Nucleus accumbens (tissue), 56 donors: Measurements from ENCODE around the gene ARID1B.

Experiments
- DNase-seq, 56 donors: peaks; one replicate each; lab custom pipeline; 2025; lab: John Stamatoyannopoulos, UW

Gene ARID1B

DNA sequence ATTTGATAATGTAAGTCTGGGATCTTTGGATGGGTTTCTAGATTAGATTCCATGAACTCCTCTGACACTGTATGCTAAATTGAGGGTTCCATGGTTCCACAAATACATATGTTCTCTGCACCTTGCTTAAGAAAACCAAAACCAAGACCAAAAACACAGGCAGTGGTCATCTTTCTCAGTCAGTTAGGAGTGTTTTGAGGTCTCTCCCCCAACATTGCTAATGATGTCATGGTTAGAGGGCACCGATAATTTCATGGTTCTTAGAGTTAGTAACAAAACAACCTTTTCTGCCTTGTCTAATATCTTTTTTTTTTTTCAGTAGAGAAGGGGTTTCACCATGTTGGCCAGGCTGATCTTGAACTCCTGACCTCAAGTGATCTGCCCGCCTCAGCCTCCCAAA lies 44.5 kb downstream of the ARID1B start:
- DNase-seq = no peak

DNA sequence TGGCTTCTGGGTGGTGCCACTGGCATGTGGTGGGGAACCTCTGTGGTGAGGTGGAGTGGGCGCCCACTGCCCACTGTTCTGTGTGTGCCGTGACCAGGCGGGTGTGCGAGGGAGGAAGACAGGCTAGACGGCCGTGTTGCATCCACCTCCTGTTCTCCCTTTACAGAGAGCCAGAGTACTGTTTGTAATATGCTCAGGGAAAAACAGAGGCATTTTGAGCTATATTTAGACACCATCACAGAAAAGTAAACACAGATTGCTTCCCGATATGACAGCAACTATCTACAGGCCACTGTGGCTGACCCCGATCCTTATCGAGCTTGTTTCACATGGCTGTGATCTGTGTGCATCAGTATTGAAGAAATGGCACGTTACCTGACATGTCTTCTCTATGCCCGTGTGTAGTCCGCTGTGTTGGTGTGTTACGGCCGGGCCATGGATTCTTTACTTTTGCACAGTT lies 45.6 kb downstream of the ARID1B start:
- DNase-seq = no peak

DNA sequence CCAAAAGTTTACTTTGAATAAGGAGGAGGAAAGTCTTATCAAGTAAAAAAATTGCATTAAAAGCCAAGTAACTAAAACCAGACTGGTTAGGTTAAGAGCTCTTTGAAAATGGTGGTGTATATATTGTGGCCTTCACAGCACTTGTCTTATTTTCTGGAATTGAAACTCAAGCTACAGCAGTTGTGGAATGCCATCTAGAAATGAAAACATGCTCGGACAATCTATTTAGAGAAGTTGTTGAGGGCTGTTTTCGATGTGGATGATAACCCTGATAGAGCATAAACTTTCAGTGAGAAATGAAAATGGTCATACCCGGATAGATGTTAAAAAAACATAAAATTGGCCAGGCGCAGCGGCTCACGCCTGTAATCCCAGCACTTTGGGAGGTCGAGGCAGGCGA lies 47.0 kb downstream of the ARID1B start:
- no peak for DNase-seq

DNA sequence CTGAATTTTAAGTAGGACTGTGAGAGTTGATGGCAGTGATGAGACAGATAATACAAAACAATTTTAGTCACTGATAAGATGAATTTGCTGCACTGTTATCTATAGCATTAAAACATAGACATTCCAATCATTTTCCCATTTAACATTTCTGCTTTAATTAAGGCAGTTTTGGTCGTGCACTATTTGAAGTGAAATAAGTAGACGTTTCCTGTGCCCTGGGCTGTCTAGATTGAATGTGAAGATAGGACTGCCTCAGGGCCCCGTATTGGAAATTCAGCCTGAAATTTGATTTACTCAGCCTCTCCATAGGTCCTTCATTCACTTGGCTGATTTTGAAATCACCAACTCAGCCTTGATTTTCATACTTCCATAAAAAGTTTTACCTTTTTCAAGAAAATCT lies 48.3 kb downstream of the ARID1B start:
- no peak for DNase-seq

DNA sequence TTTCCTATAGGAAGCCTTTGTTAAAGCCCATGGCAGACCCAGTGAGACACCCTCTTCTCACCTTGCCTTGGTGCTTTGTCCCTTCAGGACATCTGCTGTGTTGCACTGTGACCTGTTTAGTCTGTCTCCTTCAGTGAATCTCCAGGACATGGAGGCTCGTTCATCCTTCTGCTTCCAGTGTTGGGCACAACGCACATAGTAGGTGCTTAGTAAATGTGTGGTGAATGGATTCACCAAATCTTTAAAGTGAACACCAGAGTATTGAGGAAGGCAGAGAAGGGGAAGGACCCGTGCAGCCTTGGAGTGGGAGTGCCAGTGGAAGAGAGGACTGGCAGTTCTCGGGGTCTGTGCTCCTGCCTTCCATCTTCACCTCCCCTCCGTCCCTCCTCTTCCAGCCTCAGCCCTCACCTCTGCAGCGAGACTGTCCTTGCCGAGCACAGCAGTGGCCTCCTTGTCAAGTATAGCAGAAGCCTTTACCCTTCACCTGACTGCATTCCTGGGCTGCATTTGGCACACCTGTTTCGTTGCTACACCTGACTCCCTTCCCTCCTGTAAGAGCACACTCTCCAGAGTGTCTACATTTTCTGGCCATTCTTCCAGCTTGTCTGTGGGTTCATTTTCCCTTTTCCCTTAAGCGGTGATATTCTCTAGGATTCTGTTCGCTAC lies 49.2 kb downstream of the ARID1B start:
- DNase-seq = no peak

DNA sequence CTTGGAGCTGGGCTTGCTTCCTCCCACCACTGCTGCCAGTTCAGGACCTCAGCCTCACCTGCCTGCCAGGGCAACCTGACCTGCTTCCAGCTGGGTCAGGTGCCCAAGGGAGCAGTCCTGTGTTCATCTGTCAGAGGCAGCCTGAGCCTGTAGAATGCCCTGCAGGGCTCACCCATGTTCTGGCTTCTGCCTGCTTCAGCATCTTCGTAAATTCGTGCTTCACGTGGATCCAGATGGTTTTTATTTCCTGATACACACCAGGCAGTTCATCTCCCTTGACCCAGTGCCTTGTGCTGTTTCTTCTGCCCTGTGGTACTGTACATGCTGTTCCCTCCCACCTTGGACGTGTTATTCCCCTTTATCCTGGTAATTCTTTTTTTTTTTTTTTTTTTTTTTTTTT lies 50.2 kb downstream of the ARID1B start:
- DNase-seq = no peak

DNA sequence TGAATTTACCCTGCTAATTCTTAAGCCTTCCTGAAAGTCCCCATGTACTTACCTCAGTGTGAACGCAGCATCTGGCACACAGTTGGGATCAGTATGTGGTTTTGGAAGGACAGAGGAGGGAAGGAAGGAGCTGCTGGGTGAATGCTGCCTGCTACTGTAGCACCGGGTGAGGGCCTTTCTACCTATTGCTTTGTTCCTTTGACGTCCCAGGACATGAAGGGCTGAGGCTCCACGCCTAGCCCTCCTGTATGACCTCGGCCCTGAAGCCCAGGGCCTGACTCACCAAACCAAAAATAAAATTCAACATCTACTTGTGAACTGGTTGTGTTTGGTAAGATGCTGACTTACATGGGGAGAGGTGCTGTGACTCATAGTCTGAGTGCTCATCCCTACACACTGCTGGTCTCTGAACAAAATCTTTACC lies 51.1 kb downstream of the ARID1B start:
- DNase-seq = peak in 1 of 56 donors; percentile 13

DNA sequence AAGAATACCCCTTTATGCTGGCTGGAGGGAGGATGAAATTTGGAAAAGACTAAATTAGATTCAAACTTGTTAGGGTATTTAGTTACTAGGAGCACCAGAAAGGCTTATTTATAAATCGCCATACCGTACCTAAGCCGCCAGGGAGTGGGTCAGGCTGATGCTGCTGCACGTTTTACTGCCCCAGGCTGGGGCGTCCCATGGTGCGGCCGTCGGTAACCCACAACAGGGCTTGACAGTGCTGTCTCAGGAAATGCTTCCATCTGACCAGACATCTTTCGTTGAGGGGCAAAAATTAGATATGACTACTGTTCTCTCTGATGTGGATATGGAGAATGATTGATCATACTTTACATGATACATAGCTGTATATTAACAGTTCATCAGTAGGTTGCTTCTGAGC lies 52.9 kb downstream of the ARID1B start:
- DNase-seq = no peak

DNA sequence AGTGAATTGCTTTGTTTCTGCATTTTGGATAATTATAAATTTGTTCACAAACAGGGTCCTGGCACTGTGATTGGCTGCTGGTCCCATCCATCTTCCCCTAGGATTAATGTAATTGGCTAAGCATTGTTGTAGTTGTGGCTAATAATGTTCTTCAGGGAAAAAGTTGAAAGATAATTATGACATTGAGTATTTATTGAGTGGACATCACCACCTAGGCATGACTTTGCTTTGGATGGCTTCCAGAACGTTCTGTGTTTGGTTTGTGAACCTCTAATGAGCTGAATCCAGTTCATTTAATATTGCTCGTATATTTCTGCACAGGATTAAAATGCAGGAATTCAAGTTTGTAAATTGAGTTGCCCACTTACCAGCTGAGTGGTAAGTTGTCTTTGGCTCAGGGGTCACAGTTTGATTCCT lies 55.1 kb downstream of the ARID1B start:
- DNase-seq = peak in 11 of 56 donors; percentile 4 to 60 (median 33)

DNA sequence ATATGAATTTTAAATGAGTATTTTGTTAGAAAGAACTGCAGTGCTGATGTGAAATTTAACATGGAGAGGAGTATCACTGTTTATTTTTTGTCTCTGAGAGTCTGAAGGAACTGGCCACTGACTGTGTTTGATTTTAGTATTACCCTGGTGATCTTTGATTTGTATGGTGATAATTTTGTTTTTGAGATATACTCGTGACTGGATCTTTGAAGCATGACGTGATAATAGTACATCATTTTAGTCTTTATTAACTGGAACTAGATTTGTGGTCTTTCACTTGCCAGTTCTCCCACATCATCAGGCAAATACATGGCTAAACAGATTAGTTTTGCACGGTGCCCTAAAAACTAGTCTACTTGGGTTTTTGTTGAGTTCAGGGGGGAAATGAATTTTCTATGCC lies 55.5 kb downstream of the ARID1B start:
- no peak for DNase-seq

DNA sequence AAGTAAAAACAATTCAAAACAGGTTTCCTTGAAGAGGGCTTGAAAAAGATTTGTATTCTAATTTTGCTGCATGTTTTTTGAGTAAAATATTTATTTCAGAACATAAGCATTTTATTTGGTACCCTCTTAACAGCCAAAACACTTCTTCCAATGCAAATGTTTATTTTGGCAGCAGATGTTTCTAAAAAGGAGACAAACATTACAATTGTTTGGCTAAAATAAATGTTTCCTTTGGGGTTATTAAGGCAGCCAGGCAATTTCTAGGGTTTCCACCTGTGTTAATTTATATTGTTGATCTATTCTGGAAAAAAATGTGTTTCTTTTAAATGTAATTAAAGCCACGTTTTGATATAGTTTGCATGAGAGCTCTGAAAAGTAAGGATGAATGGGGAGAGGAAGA lies 56.6 kb downstream of the ARID1B start:
- DNase-seq = no peak

DNA sequence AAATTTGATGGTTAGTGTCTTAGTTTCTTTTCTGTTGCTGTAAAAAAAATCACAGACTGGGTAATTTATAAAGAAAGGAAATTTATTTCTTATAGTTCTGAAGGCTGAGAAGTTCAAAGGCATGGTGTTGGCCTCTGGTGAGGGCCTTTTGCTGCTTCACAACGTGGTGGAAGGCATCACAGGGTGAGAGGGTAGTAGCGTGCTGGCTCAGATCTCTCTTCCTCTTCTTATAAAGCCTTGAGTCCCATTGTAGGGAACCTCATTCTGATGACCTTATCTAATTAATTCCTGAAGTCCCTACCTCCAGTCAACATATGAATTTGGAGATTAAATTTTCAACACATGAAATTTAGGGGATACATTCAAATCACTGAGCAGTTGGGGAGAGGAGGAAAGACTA lies 62.0 kb downstream of the ARID1B start:
- no peak for DNase-seq

DNA sequence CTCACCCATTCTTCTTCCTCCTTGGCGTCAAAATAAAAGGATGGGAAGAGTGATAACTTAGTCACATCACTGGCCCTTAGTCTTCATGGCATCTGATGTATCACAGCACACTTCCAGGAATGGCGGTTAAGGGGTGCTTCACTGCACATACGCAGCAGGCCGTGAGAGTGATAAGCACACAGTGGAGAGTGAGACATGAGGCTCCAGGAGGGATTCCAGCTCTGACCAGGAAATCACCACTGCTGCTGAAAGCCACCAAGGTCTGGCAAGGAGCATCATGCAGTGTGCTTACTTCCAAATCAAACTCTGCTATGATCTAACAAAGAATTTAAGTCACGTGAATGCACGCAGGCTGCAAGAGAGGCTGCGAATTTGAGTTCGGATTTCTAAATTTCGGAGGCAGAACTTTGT lies 62.4 kb downstream of the ARID1B start:
- no peak for DNase-seq

DNA sequence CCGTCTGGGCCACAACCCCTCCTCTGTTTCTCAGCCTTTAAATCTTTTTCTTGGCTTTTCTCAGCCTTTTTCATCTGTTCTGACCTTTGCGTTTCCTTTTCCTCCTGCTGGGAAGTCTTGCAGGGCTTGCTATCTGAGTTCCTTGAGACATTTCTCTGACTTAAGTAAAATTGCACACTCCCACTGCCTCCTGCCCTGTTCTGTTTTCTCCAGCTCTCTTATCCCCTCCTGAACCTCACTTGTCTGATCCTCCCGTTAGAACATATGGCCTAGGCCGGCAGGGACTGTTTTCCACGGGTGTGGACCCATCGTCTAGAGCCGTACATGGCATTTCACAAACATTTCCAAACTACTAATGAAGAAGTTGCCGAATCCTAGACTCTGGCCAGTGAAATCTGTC lies 63.0 kb downstream of the ARID1B start:
- DNase-seq = no peak

DNA sequence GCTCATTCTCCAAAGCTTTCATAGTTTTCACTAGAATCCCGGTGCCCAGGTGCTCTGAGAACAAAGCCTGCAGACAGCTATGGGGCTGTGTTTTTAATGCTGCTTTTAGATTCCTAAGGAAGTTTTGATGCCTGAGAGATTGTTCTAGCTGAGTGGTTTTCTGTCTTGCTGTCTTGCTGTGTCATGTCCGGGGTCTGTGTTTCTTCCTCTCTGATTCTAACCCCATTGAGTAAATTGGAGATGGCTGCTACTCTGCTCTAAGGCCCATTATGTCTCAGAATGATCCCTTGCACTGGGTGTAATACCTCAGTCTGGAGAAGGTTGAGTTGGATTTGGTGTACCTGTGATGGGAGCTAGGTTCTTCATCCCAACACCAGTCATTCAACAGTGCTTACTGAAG lies 63.4 kb downstream of the ARID1B start:
- no peak for DNase-seq

DNA sequence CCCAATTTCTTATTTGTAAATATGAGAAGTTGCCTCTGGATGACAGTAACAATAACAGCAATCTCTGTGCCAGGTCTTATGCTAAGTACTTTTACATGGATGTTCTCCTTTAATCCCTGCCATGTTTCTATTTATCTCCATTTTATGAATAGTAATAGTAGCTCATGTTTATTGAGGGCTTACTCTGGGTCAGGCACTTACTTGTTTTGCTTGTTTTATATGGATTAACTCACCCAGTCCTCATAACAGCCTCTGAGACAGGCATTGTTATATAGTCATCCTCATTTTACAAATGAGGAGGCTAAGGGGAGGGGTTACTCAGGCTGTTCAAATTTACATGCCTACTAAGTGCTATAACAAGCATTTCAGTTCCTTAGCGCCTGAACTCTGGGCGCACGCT lies 64.3 kb downstream of the ARID1B start:
- no peak for DNase-seq

DNA sequence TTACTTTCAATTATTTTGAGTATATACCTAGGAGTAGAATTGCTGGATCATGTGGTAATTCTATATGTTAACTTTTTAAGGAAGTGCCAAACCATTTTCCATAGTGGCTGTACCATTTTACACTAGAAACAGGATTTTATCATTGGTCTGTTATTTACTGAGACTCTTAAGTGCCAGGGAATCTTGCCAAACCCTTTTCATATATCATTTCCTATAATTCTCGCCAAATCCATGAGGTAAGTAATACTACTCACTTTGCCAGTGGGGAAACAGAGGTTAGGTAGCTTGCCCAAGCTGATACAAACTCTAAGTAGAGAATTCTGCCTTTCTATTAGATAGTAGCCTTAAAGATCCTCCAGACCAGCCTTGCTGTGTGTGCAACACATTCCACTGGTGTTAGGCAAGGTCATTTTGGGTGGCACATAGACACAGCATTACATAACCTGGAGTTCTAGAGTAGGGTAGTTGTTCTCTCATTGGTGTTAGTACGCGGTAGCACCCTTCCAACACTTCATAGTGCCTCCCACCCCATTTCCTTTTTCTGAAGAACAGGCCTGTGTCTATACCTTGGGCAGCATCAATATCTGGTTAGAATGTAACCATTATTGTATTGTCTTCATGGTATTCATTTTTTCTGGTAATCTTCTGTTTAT lies 65.5 kb downstream of the ARID1B start:
- DNase-seq = no peak

DNA sequence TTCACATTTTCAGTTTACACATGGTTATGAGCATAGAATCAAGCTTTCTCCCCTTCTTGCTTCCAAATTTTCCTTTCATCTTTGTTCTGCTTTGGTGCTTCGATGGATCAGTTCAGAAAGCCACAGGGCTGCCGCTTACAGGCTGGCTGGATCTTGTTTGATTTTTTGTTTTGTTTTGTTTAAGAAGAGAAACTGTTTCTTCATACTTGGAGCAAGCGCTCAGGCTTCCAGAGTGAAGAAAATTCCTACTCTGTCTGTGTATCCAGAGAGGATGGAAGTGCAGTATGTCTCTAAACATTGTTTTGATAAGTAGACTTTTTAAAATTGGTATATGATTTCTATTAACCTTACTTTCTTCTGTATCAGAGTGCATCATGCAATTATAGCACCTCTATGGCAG lies 66.9 kb downstream of the ARID1B start:
- DNase-seq = no peak

DNA sequence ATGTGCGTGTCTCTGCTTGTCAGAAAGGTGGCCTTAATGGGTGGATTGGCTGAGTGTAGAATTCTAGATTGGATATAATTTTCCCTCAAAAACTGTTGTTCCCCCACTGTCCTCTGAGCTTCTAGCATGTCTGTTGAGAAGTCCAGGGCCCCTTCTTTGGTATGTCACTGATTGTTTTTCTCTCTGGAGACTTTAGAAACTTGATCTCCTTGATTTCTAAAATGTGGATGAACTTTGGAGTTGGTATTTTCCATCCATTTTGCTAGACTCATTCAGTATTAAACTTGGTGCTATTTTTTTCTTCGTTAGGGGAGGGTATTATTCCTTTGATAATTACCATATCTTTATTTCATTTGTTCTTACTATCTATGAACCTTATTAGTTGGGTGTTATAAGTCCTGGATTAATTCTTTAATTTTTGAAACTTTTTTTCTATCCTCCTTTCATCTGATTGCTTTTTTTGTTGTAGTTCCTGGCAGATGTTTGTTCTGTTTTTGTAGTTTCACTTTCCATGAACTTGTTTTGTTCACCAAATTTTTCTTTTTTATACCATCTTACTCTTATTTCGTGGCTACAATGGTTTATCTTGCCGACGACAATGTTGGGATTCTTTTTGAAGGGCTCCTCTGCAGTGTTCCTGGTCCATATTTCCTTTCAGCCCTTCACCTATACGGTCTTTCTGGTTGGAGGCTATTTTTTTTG lies 68.4 kb downstream of the ARID1B start:
- DNase-seq = no peak

DNA sequence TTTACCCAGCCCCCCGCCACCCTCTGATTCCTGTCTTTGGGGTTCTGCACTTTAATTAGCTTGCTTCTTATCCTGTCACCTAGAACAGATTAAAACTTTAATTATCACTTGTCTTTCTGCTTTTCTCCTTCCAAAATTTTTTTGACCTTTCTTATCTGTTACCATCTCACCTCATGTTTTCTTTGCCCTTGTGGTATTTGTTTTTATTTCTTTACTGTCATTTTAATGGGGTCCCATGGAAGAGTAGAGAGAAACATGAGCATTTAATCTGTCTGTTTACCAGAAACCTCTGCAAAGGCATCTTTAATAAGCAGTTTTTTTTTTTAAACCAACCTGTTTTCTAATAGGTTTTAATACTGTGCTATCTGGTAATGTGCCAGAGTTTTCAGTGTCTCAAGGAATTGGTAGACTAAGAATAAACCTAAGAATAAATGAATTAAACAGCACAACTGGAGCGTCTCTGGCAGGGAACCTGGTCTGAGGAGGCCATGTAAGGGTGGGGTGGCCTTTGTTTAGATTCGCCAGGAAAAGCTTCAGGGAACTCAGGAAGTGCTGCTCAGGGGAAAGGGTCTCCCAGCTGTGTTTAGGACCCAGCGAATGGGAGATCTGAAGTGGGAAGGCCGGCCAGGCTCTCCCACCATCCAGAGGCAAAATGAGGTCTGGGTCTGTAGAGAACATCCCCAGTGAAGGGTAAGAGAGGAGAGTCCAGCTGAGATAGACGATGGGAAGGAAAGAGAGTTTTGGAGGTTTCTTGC lies 69.8 kb downstream of the ARID1B start:
- DNase-seq = no peak

DNA sequence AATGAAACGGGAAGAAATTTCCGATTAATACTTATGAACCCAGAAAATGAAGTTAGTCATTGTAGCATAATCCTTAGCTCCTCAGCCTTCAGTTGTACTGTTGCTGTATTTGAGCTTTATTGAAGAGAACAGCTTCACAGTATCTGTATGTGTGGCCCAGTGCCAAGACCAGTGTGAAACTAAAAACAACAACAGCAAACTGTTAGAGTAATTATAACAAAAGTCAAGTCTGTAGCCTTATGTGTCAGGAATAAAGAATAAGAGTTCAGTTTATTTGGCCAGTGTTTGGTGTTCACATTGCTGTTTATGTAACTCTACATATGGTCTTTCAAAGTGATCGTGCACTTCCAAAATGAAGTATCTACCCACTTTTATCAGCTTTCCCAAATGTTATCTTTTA lies 70.9 kb downstream of the ARID1B start:
- DNase-seq = no peak
